Left ventricle myocardium superior (tissue), 1 donor: ENCODE results near the gene HAUS2. TPM values are rescaled to one million over a fixed set of nuclear protein-coding genes. Genes with fewer than 3 reads are reported as not detected.

Source experiments
- ATAC-seq: fragments of 200-7000 bp; cut with Tn5 transposase; one replicate; pipeline ENCODE4 v1.9.1; 2020; ENCODE audit warnings: mild to moderate bottlenecking, moderate library complexity
- DNase-seq: peaks from one replicate; pipeline ENCODE4 v3.0.0-alpha.2; 2020
- intact Hi-C: fragments of 100-400 bp; cut with micrococcal nuclease; formaldehyde crosslinking; loops from one replicate; pipeline ENCODE4 v1.11.0; 2022
- total RNA-seq: library from RNA; stranded (reverse); fragmentation: NEBNext Ultra II Directional; extraction: Animal tissue kit (Norgen Biotek cat#: 25700); gene quantifications from one replicate; pipeline ENCODE4 v1.2.1, GENCODE V29; 2021
- donor health status: DM: no; HTN: yes; CAD: no; lungs with severe emphysema.

The HAUS2 gene
- total RNA-seq, 1 donor from 2014 or later, result 12.2 TPM

- ATAC-seq, result no peak
- DNase-seq, result no peak
- intact Hi-C loops, result no loop called here
These were observed 53.9 kb downstream of the HAUS2 start for GRCh38 chr15:42602501-42602900.

- ATAC-seq (no peak), DNase-seq (no peak)
- intact Hi-C loops, result no loop called here
These were observed 55.3 kb downstream of the HAUS2 start for GRCh38 chr15:42603978-42604377.

- DNase-seq, result no peak
- intact Hi-C loops, result no loop called here
- peak; percentile 77 for ATAC-seq
These were observed 56.5 kb downstream of the HAUS2 start for GRCh38 chr15:42604894-42605744.

GRCh38 chr15:42605796-42606195, 57.2 kb downstream of the HAUS2 start:
- ATAC-seq, result no peak
- intact Hi-C loops, result no loop called here
- no peak for DNase-seq

- ATAC-seq, result peak; percentile 55
- DNase-seq, result no peak
- intact Hi-C loops, result no loop called here
These were observed 59.5 kb downstream of the HAUS2 start for GRCh38 chr15:42608110-42608531.

- intact Hi-C loops, result no loop called here
- DNase-seq (no peak), ATAC-seq (no peak)
These were observed 60.3 kb downstream of the HAUS2 start for GRCh38 chr15:42608752-42609488.

GRCh38 chr15:42611532-42611931, 62.9 kb downstream of the HAUS2 start:
- intact Hi-C loops, result no loop called here
- no peak for DNase-seq

GRCh38 chr15:42612367-42612912, 63.8 kb downstream of the HAUS2 start:
- ATAC-seq (no peak), DNase-seq (no peak)
- intact Hi-C loops, result no loop called here

More at GRCh38 chr15:42611532-42611931, 62.9 kb downstream of the HAUS2 start:
- no peak for ATAC-seq

GRCh38 chr15:42616107-42616506, 67.5 kb downstream of the HAUS2 start:
- intact Hi-C loops, result no loop called here
- no peak for DNase-seq
- no peak for ATAC-seq

Other genes starting within 250 kb of the HAUS2 start
- 3.8 TPM for gene CAPN3, start 189.3 kb upstream of the HAUS2 start, total RNA-seq
- 558 TPM for gene ZNF106, start 57.7 kb upstream of the HAUS2 start, total RNA-seq
- 23.8 TPM for gene SNAP23, start 53.2 kb upstream of the HAUS2 start, total RNA-seq
- gene LRRC57, start within 50 bp of the HAUS2 start, total RNA-seq, result 14.0 TPM
- gene STARD9, start 26.8 kb downstream of the HAUS2 start, total RNA-seq, result 6.9 TPM
- gene CDAN1, start 188.3 kb downstream of the HAUS2 start, total RNA-seq, result 4.8 TPM